Osteoblast (primary cell): ENCODE data around the gene ZNHIT3. TPM values are rescaled to one million over a fixed set of nuclear protein-coding genes. Genes with fewer than 3 reads are reported as not detected.
"Not testable (repeated sequence)": the region's sequence is repeated elsewhere in the genome, so short reads cannot be mapped to it uniquely, and the experiment has no call there.

Experiments
- DNase-seq: peaks from one replicate; pipeline ENCODE4 v3.0.0; 2011; ENCODE audit warnings: low spot score, mixed read lengths; ENCODE audit not compliant: insufficient read length; ENCODE audit errors: missing footprints
- H2AFZ ChIP-seq: 2 replicates; pipeline ENCODE4 v1.6.0; 2011; ENCODE audit warnings: mild to moderate bottlenecking, low read length
- H3K27ac ChIP-seq: 2 replicates; pipeline ENCODE4 v1.5.1; 2011; ENCODE audit warnings: mild to moderate bottlenecking, low read depth, low read length, moderate library complexity
- H3K27me3 ChIP-seq: 2 replicates; pipeline ENCODE4 v1.6.0; 2012; ENCODE audit warnings: mild to moderate bottlenecking, control low read depth, inconsistent platforms, low read length, moderate library complexity; ENCODE audit not compliant: insufficient read depth
- H3K36me3 ChIP-seq: 2 replicates; pipeline ENCODE4 v1.5.1; 2011; ENCODE audit warnings: mild to moderate bottlenecking, low read length, control low read depth, moderate library complexity; ENCODE audit not compliant: insufficient read depth
- H3K4me1 ChIP-seq: 2 replicates; pipeline ENCODE4 v1.5.1; 2011; ENCODE audit warnings: mild to moderate bottlenecking, low read length, control low read depth, moderate library complexity; ENCODE audit not compliant: insufficient read depth
- H3K4me2 ChIP-seq: 2 replicates; pipeline ENCODE4 v1.6.0; 2011; ENCODE audit warnings: mild to moderate bottlenecking, low read length; ENCODE audit not compliant: insufficient read depth
- H3K4me3 ChIP-seq: fragments of 200-600 bp; sonication (generic); 3 replicates; pipeline ENCODE4 v1.5.1; 2012; ENCODE audit warnings: mild to moderate bottlenecking, low read length, inconsistent platforms; ENCODE audit not compliant: insufficient read depth
- H3K79me2 ChIP-seq: 2 replicates; pipeline ENCODE4 v1.6.0; 2012; ENCODE audit warnings: mild to moderate bottlenecking, low read length, control low read depth, inconsistent platforms; ENCODE audit not compliant: insufficient read depth
- H3K9me3 ChIP-seq: 2 replicates; pipeline ENCODE4 v1.5.1; 2011; ENCODE audit warnings: low read depth, low read length, control low read depth
- H4K20me1 ChIP-seq: 2 replicates; pipeline ENCODE4 v1.6.0; 2012; ENCODE audit warnings: mild to moderate bottlenecking, low read length, control low read depth; ENCODE audit not compliant: insufficient read depth
- total RNA-seq: library from RNA; depleted of rRNA; stranded (reverse); fragments of >200 nt; gene quantifications from 2 replicates; pipeline ENCODE4 v1.2.3, GENCODE V29; 2012
- TF ChIP-seq, protein P1 (sequence below): IDR thresholded peaks from 2 replicates; pipeline ENCODE4 v1.5.1; 2011; ENCODE audit warnings: mild to moderate bottlenecking, low read depth, low read length, moderate library complexity; ENCODE audit errors: extremely low read depth

The ZNHIT3 gene
- total RNA-seq, 1 donor, result 29.3 TPM

- TF ChIP-seq, protein P1, sequence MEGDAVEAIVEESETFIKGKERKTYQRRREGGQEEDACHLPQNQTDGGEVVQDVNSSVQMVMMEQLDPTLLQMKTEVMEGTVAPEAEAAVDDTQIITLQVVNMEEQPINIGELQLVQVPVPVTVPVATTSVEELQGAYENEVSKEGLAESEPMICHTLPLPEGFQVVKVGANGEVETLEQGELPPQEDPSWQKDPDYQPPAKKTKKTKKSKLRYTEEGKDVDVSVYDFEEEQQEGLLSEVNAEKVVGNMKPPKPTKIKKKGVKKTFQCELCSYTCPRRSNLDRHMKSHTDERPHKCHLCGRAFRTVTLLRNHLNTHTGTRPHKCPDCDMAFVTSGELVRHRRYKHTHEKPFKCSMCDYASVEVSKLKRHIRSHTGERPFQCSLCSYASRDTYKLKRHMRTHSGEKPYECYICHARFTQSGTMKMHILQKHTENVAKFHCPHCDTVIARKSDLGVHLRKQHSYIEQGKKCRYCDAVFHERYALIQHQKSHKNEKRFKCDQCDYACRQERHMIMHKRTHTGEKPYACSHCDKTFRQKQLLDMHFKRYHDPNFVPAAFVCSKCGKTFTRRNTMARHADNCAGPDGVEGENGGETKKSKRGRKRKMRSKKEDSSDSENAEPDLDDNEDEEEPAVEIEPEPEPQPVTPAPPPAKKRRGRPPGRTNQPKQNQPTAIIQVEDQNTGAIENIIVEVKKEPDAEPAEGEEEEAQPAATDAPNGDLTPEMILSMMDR, result no peak
- H3K36me3 ChIP-seq, result peaks cover 43% of the 10 kb centered on the region
- no peak overlapping the region for H3K27ac ChIP-seq
- no peak overlapping the region for H2AFZ ChIP-seq
- H3K79me2 ChIP-seq, result no peaks in the 10 kb centered on the region
- H3K9me3 ChIP-seq, result no peaks in the 10 kb centered on the region
- no peaks in the 10 kb centered on the region for H3K4me1 ChIP-seq
- DNase-seq, result no peak
- no peak overlapping the region for H3K4me2 ChIP-seq
- H4K20me1 ChIP-seq, result no peaks in the 10 kb centered on the region
- H3K27me3 ChIP-seq, result no peaks in the 10 kb centered on the region
- H3K4me3 ChIP-seq, result no peak overlapping the region
These were observed 19.9 kb downstream of the ZNHIT3 start for GRCh38 chr17:36506249-36506826.

DNA sequence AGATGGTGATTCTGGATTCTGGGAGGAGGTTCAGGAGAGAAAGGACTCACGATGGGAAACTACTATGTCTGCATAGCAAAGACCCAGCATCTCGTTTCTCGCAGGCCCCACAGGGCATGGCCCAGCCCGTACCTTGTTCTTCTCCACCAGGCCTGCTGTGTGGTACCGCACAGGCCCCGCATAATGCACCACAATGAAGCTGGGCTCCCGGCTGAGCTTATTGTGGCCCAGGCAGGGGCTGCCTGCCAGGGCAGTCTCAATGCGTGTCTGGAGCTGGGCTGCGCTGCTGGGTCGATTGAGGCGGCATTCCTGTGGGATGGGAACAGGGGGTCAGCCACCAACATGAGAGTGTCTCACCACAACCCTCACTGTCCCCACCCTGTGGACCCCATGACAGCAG lies 20.4 kb downstream of the ZNHIT3 start:
- Histone ChIP-seq H3K4me3 (no peak overlapping the region), H4K20me1 (no peaks in the 10 kb centered on the region), H3K9me3 (no peaks in the 10 kb centered on the region), H3K4me2 (no peak overlapping the region), H3K4me1 (no peaks in the 10 kb centered on the region), H2AFZ (no peak overlapping the region), H3K36me3 (peaks cover 39% of the 10 kb centered on the region), H3K27me3 (no peaks in the 10 kb centered on the region), H3K79me2 (no peaks in the 10 kb centered on the region), H3K27ac (no peak overlapping the region)
- no peak for DNase-seq
- TF ChIP-seq, protein P1, result no peak

GRCh38 chr17:36507266-36507665 lies 20.8 kb downstream of the ZNHIT3 start:
- DNase-seq, result no peak
- no peak overlapping the region for H3K4me2 ChIP-seq
- TF ChIP-seq, protein P1, result no peak
- no peaks in the 10 kb centered on the region for H3K9me3 ChIP-seq
- H3K36me3 ChIP-seq, result peaks cover 39% of the 10 kb centered on the region
- no peak overlapping the region for H2AFZ ChIP-seq
- no peaks in the 10 kb centered on the region for H3K79me2 ChIP-seq
- H3K27me3 ChIP-seq, result no peaks in the 10 kb centered on the region
- H3K4me1 ChIP-seq, result no peaks in the 10 kb centered on the region
- H3K27ac ChIP-seq, result no peak overlapping the region
- no peaks in the 10 kb centered on the region for H4K20me1 ChIP-seq
- H3K4me3 ChIP-seq, result no peak overlapping the region

DNA sequence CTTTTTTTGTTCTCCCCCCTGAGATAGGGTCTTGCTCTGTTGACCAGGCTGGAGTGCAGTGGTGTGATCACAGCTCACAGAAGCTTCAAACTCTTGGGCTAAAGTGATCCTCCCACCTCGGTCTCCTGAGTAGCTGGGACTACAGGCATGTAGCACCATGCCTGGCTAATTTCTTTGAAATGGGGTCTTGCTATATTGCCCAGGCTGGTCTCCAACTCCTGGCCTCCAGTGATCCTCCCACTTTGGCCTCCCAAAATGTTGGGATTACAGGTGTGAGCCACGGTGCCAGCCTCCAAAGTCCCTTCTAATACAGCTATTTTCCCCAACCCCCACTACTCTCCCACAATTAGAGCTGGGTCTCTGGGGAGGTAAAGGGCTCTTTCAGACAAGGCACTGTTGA lies 22.0 kb downstream of the ZNHIT3 start:
- H3K36me3 ChIP-seq, result peaks cover 42% of the 10 kb centered on the region
- not testable (repeated sequence) for H3K27ac ChIP-seq, DNase-seq, H3K79me2 ChIP-seq, H3K4me1 ChIP-seq, H2AFZ ChIP-seq, H3K9me3 ChIP-seq, H3K27me3 ChIP-seq, H4K20me1 ChIP-seq, H3K4me3 ChIP-seq, H3K4me2 ChIP-seq
